Gastroesophageal sphincter (tissue), 4 donors: ENCODE results near the gene GOLGA3. TPM values are rescaled to one million over a fixed set of nuclear protein-coding genes. Genes with fewer than 3 reads are reported as not detected.
A peak's percentile ranks its signal among the peaks of the same experiment; 100 is the strongest.

ENCODE experiments used
- ATAC-seq: fragments of 150-250 bp; one replicate; pipeline ENCODE4 v1.9.1; 2016; ENCODE audit warnings: mild to moderate bottlenecking, moderate library complexity
- H3K27ac ChIP-seq, 4 donors: fragments of 200-600 bp; sonication (generic) in 3 of 4; 1 replicate in 3 of 4; 2 replicates in 1 of 4; pipeline ENCODE4 v1.5.1; 2016 to 2019
- H3K27me3 ChIP-seq: fragments of 200-600 bp; sonication (generic); one replicate; pipeline ENCODE4 v1.5.1; 2019
- H3K36me3 ChIP-seq, 2 donors: fragments of 200-600 bp; sonication (generic); one replicate each; pipeline ENCODE4 v1.5.1; 2019; ENCODE audit warnings: control low read depth in 1 of 2
- H3K4me1 ChIP-seq, 3 donors: fragments of 200-600 bp; sonication (generic); 1 replicate in 2 of 3; 2 replicates in 1 of 3; pipeline ENCODE4 v1.5.1; 2016 to 2019; ENCODE audit warnings: control low read depth in 2 of 3
- H3K4me3 ChIP-seq, 2 donors: fragments of 200-600 bp; sonication (generic); one replicate each; pipeline ENCODE4 v1.5.1; 2019; ENCODE audit warnings: mild to moderate bottlenecking in 1 of 2, moderate library complexity in 1 of 2
- H3K9me3 ChIP-seq, 3 donors: fragments of 200-600 bp; sonication (generic); one replicate each; pipeline ENCODE4 v1.5.1; 2017 to 2019; ENCODE audit warnings: control low read depth in 2 of 3
- EP300 ChIP-seq: sonication (generic); formaldehyde crosslinking; IDR thresholded peaks from one replicate; pipeline ENCODE4 v1.6.1; 2017; ENCODE audit warnings: antibody characterized with exemption, mild to moderate bottlenecking
- POLR2A ChIP-seq, 2 donors: fragments of 450-650 bp; IDR thresholded peaks; one replicate each; pipeline ENCODE4 v1.6.1; 2017; ENCODE audit warnings: antibody characterized with exemption in 2 of 2, mild to moderate bottlenecking in 2 of 2, moderate library complexity in 1 of 2
- POLR2AphosphoS5 ChIP-seq: sonication (generic); formaldehyde crosslinking; IDR thresholded peaks from one replicate; pipeline ENCODE4 v1.6.1; 2017; ENCODE audit warnings: antibody characterized with exemption
- WGBS, 2 donors: methylation state at CpG; one replicate each; pipeline ENCODE4 v1.1.5; 2018; ENCODE audit warnings: low coverage in 1 of 2; 5-methylcytosine and 5-hydroxymethylcytosine counted together
- total RNA-seq, 4 donors: library from RNA; depleted of rRNA; stranded (reverse); fragments of >200 nt; gene quantifications; one replicate each; pipeline ENCODE4 v1.1.0, GENCODE V29; 2016
- TF ChIP-seq, protein P1 (sequence below), 4 experiments: fragments of 200-600 bp in 2 of 4; fragments of 450-650 bp in 2 of 4; sonication (generic) in 1 of 4; IDR thresholded peaks; one replicate each; pipeline ENCODE4 v1.5.1; 2017 to 2019; ENCODE audit warnings: antibody characterized with exemption in 4 of 4, mild to moderate bottlenecking in 2 of 4, moderate library complexity in 2 of 4

GOLGA3 gene
- total RNA-seq, 4 donors from 2014 or later = 54.8 to 126 (median 74.1) TPM

DNA sequence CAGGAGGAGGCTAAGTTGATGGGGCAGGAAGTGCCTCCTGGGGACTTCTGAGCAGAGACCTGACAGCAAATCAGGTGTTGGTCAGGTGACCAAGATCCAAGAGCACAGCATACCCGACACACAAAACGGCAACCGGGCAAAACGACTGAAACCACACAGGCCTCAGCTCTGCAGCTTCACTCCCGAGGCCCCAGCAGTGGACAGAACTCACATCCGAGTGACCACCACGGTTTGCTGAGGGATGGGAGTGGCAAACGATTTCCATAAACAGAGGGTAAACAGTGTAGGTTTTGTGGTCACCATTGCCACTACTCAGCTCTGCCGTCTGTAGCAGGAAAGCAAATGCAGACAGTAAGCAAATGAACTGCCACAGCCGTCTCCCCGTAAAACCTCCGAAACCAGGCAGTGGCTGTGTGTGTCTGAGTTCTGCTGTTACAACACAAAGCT is 44.3 kb upstream of the GOLGA3 start:
- Histone ChIP-seq H3K4me3 (no peak overlapping the region), H3K36me3 (peaks cover 0 to 98% of the 10 kb centered on the region in 2 donors), H3K27ac (no peak overlapping the region), H3K27me3 (no peaks in the 10 kb centered on the region), H3K4me1 (no peaks in the 10 kb centered on the region), H3K9me3 (no peaks in the 10 kb centered on the region)
- no peak for ATAC-seq
- 80 to 88% methylated on average over 5 to 9 of the region's 12 CpGs for WGBS, 2 donors
- TF ChIP-seq, protein P1, sequence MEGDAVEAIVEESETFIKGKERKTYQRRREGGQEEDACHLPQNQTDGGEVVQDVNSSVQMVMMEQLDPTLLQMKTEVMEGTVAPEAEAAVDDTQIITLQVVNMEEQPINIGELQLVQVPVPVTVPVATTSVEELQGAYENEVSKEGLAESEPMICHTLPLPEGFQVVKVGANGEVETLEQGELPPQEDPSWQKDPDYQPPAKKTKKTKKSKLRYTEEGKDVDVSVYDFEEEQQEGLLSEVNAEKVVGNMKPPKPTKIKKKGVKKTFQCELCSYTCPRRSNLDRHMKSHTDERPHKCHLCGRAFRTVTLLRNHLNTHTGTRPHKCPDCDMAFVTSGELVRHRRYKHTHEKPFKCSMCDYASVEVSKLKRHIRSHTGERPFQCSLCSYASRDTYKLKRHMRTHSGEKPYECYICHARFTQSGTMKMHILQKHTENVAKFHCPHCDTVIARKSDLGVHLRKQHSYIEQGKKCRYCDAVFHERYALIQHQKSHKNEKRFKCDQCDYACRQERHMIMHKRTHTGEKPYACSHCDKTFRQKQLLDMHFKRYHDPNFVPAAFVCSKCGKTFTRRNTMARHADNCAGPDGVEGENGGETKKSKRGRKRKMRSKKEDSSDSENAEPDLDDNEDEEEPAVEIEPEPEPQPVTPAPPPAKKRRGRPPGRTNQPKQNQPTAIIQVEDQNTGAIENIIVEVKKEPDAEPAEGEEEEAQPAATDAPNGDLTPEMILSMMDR (IDR thresholded peaks at IDR 0.05) = no peak
- TF ChIP-seq POLR2A (IDR thresholded peaks at IDR 0.05) (no peak), POLR2AphosphoS5 (no peak), EP300 (no peak)

DNA sequence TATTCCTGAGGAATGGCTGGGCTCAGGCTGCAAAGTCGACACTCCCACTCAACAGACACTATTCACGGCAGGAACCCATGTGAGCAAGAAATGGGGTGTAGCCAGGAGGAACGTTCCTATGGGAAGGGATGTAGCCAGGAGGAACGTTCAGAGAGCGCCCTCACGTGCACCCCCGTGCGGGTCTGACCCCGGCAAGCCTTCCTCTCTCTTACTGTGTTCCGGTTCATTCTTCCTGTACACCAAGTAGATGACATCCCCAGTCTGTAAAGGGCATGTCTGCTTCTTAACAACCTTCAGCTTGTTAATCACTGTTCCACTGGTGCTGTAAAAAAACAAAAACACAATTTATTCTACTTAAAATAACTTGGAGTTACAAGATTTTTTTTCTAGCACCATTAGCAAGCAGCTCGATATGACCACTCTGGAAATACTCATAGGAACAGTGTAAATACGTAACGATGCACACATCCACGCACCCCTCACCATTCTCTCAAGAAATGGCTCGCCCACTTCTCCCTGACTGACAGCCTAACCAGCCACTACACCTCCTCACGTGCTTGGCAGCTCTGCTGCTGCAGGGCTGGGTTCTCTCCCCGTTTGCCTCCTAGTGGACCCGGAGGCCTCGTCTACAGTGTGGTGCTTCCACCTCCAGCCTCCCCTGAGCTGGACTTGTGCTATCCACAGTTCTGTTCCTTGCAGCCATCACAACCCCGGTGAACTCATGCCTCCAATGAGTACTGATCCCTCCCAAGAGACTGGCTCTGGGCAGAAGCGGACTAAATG is 43.6 kb upstream of the GOLGA3 start:
- WGBS, 2 donors = 86 to 94% methylated on average over 8 to 21 of the region's 21 CpGs
- no peak for ATAC-seq
- Histone ChIP-seq H3K27ac (no peak overlapping the region), H3K36me3 (peaks cover 0 to 98% of the 10 kb centered on the region in 2 donors), H3K27me3 (no peaks in the 10 kb centered on the region), H3K4me3 (no peak overlapping the region), H3K4me1 (no peaks in the 10 kb centered on the region), H3K9me3 (no peaks in the 10 kb centered on the region)
- TF ChIP-seq POLR2A (IDR thresholded peaks at IDR 0.05) (no peak), POLR2AphosphoS5 (no peak)
- TF ChIP-seq, protein P1 (IDR thresholded peaks at IDR 0.05) = no peak

DNA sequence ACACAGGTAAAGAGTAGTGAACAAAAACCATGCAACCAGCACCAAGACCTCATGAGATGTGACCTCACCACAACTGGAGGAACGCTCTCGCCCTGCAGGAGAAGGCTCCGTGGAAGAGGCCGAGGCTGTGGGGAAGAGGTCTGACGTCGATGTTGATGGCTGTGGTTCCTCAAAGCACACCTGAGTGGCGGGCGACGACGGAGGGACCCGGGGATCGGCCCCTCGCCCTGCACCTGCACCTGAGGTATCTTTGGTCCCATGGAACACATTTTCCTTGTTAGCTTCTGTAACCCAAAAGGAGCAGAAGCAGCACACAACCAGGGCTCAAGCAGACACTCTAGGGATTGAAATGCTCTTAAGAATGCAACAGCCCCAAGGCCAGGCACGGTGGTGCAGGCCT is 40.9 kb upstream of the GOLGA3 start:
- TF ChIP-seq, protein P1 (IDR thresholded peaks at IDR 0.05) = no peak
- no peak for TF ChIP-seq POLR2AphosphoS5
- no peak for TF ChIP-seq POLR2A (IDR thresholded peaks at IDR 0.05)
- TF ChIP-seq EP300 = no peak
- Histone ChIP-seq H3K27me3 (no peaks in the 10 kb centered on the region), H3K9me3 (no peaks in the 10 kb centered on the region), H3K36me3 (peaks cover 0 to 97% of the 10 kb centered on the region in 2 donors), H3K27ac (no peak overlapping the region), H3K4me1 (no peaks in the 10 kb centered on the region), H3K4me3 (no peak overlapping the region)
- no CpG with 5 or more reads among the region's 14 CpGs for WGBS, 2 donors
- no peak for ATAC-seq

DNA sequence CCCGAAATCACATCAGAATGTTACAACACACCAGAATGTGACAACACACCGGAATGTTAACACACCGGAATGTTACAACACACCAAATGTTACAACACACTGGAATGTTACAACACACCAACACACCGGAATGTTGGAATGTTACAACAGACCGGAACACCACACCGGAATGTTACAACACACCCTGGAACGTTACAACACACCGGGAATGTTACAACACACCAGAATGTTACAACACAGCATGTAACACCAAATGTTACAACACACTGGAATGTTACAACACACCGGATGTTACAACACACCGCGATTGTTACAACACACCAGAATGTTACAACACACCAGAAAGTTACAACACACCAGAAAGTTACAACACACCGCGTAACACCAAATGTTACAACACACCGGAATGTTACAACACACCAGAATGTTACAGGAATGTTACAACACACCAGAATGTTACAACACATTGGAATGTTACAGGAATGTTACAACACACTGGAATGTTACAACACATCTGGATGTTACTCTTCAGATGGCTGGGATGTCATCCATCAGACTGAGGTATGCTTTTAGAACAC is 37.7 kb upstream of the GOLGA3 start:
- Histone ChIP-seq H3K27me3 (no peaks in the 10 kb centered on the region), H3K36me3 (peaks cover 0 to 93% of the 10 kb centered on the region in 2 donors), H3K4me1 (no peaks in the 10 kb centered on the region), H3K4me3 (no peak overlapping the region), H3K27ac (peak overlapping the region in 2 of 4 donors; percentile 33 to 72), H3K9me3 (no peaks in the 10 kb centered on the region)
- peak; percentile 62 for ATAC-seq
- 79 to 90% methylated on average over 7 to 13 of the region's 14 CpGs for WGBS, 2 donors
- TF ChIP-seq POLR2A (IDR thresholded peaks at IDR 0.05) = no peak
- TF ChIP-seq POLR2AphosphoS5 = peak; percentile 70
- no peak for TF ChIP-seq EP300
- TF ChIP-seq, protein P1 (IDR thresholded peaks at IDR 0.05) = no peak

DNA sequence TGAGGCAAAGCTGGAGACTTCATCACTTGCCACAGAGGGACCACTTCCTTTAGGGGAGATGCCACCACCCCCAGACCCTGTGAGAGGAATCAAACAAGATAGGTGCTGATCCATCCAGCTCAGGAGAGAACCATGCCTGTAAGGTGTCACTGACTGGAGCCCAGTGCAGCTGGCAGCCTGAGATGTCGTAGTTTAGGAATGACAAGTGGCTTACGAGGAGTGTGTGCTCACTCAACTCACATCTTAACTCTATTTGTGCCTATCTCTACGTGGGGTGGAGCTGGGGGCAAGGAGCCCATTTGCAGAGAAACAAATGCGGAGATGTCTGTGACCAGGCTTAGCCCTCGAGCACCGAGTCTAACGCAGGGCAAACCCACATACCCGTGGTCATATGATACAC is 32.9 kb upstream of the GOLGA3 start:
- Histone ChIP-seq H3K36me3 (peaks cover 0 to 95% of the 10 kb centered on the region in 2 donors), H3K9me3 (no peaks in the 10 kb centered on the region), H3K4me3 (no peak overlapping the region), H3K27ac (no peak overlapping the region), H3K27me3 (no peaks in the 10 kb centered on the region), H3K4me1 (no peaks in the 10 kb centered on the region)
- WGBS, 2 donors = 71 to 92% methylated on average over 2 of the region's 8 CpGs
- ATAC-seq = no peak
- TF ChIP-seq POLR2A (IDR thresholded peaks at IDR 0.05) (no peak), EP300 (no peak), POLR2AphosphoS5 (no peak)
- TF ChIP-seq, protein P1 (IDR thresholded peaks at IDR 0.05) = no peak
